Measurements from ENCODE around the gene RASD1.

Gene RASD1

GRCh38 chr17:17496189-17497064 lies at the start of gene RASD1:
Gene RASD1, minus strand, starts transcription at chr17:17496395. Its CDS starts 214 bp downstream, at chr17:17496181.
- no peak for DNase-seq

GRCh38 chr17:17545984-17546383 lies 49.8 kb upstream of the RASD1 start:
- DNase-seq = no peak

- no peak for DNase-seq
These were observed 49.0 kb upstream of the RASD1 start for GRCh38 chr17:17545031-17545820.

GRCh38 chr17:17542906-17543635 lies 46.9 kb upstream of the RASD1 start:
- DNase-seq = no peak

- no peak for DNase-seq
These were observed 45.4 kb upstream of the RASD1 start for GRCh38 chr17:17541640-17542001.

GRCh38 chr17:17540935-17541639 lies 44.9 kb upstream of the RASD1 start:
- no peak for DNase-seq

GRCh38 chr17:17540278-17540906 lies 44.2 kb upstream of the RASD1 start:
- DNase-seq = no peak

- DNase-seq = no peak
These were observed 43.4 kb upstream of the RASD1 start for GRCh38 chr17:17539591-17539990.

GRCh38 chr17:17538417-17539391 lies 42.5 kb upstream of the RASD1 start:
- DNase-seq = no peak

GRCh38 chr17:17537311-17538099 lies 41.3 kb upstream of the RASD1 start:
- DNase-seq = no peak

GRCh38 chr17:17536702-17537101 lies 40.5 kb upstream of the RASD1 start:
- no peak for DNase-seq

GRCh38 chr17:17535957-17536356 lies 39.8 kb upstream of the RASD1 start:
- DNase-seq = no peak

GRCh38 chr17:17533901-17534441 lies 37.8 kb upstream of the RASD1 start:
- no peak for DNase-seq

- no peak for DNase-seq
These were observed 36.8 kb upstream of the RASD1 start for GRCh38 chr17:17532991-17533390.

- no peak for DNase-seq
These were observed 35.0 kb upstream of the RASD1 start for GRCh38 chr17:17531156-17531555.

- DNase-seq = no peak
These were observed 32.8 kb upstream of the RASD1 start for GRCh38 chr17:17528696-17529652.

- no peak for DNase-seq
These were observed 31.8 kb upstream of the RASD1 start for GRCh38 chr17:17527956-17528500.

GRCh38 chr17:17527534-17527933 lies 31.3 kb upstream of the RASD1 start:
- no peak for DNase-seq

All from GDM1 (cell line).